Activated T-cell treated with anti-CD3 and anti-CD28 coated beads for 1 hour (primary cell): ENCODE results near the gene SPINK7.
"Not testable (repeated sequence)": the region's sequence is repeated elsewhere in the genome, so short reads cannot be mapped to it uniquely, and the experiment has no call there.

Experiments
- DNase-seq: peaks from one replicate; pipeline ENCODE4 v3.0.0-alpha.2; 2020; ENCODE audit warnings: low read depth

The SPINK7 gene

GRCh38 chr5:148312153-148312552, at the start of gene SPINK7:
SPINK7 (plus strand) TSS chr5:148312423; CDS start chr5:148312484, 61 bp downstream.
- no peak for DNase-seq

DNA sequence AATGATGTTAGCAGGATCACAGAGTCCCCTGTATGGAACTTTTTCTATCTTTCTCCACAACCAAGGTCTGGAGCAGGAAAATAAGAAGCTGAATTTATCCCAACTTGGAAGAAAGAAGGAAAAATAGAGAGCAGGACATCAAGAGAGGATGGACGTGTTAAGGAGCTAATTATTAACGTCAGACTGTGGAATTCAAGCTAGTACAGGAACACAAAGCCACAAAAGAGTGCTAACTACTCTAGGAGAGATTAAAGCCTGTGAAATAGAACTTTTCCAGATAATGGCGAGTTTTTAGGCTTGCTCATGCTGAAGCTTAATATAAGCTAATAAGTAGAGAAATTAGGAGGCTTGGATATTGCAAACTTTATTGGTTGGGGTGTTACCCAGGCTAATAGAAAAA, 44.3 kb upstream of the SPINK7 start:
- DNase-seq = no peak

DNA sequence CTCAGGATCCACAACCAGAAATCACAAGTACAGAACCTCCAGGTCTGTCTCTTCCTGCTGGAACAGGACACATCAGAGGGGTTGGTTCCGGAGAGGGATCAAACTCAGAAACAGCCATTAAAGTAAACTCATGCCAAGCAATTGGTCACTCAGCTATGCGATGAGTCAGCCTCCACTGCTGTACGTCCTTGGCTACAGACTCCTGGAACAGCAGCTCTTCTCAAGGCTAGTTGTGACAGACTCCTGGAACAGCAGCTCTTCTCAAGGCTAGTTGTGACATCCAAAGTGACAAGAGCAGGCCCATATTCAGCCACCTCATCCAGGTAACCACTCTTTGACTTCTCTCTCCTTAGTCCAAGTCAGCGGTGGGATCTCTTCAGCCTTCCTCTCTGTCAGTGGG, 43.7 kb upstream of the SPINK7 start, which contains the start of gene SPINK13:
Gene SPINK13, plus strand, starts transcription at position 229 of the 400 bp plus-strand sequence. CDS start 1,279 bp downstream, outside the sequence.
- no peak for DNase-seq

DNA sequence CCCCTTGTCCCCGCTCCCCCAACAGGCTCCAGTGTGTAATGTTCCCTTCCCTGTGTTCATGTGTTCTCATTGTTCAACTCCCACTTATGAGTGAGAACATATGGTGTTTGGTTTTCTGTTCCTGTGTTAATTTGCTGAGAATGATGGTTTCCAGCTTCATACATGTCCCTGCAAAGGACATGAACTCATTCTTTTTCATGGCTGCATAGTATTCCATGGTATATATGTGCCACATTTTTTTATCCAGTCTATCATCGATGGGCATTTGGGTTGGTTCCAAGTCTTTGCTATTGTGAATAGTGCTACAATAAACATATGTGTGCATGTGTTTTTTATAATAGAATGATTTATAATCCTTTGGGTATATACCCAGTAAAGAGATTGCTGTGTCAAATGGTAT, 37.1 kb upstream of the SPINK7 start:
- DNase-seq = not testable (repeated sequence)

DNA sequence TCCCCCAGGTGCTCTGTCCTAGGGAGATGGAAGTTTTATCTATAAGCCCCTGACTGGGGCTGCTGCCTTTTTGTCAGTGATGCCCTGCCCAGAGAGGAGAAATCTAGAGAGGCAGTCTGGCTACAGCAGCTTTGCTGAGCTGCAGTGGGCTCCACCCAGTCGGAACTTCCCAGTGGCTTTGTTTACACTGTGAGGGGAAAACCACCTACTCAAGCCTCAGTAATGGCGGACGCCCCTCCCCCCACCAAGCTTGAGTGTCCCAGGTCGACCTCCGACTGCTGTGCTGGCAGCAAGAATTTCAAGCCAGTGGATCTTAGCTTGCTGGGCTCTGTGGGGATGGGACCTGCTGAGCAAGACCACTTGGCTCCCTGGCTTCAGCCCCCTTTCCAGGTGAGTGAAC, 31.3 kb upstream of the SPINK7 start:
- not testable (repeated sequence) for DNase-seq

- DNase-seq = not testable (repeated sequence)
These were observed 30.9 kb upstream of the SPINK7 start for GRCh38 chr5:148281336-148281735.

GRCh38 chr5:148290271-148291195, 21.7 kb upstream of the SPINK7 start:
- no peak for DNase-seq

DNA sequence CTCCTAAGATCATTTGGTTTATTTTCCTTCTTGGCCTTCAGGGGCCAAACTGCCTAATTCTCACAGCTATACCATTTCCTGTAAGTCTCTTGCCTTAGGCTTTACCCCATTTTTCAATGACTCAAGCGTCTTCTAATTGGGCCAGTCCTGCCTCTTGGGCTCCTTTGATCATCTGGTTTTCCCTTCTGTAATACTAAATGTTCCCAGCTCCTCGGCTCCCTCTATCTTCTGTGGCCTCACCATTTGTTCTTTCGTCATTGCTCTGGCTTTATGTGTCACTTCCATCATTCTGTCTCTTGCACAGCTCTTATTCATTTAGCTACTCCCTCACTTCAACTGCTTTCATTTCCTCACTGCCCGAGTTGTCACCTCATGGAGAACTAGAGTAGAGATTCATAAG, 14.5 kb upstream of the SPINK7 start:
- DNase-seq = no peak

GRCh38 chr5:148306446-148306845, 5.8 kb upstream of the SPINK7 start:
- DNase-seq = no peak

- DNase-seq = no peak
These were observed 3.2 kb upstream of the SPINK7 start for GRCh38 chr5:148309019-148309418.

- no peak for DNase-seq
These were observed 2.5 kb upstream of the SPINK7 start for GRCh38 chr5:148309746-148310145.

DNA sequence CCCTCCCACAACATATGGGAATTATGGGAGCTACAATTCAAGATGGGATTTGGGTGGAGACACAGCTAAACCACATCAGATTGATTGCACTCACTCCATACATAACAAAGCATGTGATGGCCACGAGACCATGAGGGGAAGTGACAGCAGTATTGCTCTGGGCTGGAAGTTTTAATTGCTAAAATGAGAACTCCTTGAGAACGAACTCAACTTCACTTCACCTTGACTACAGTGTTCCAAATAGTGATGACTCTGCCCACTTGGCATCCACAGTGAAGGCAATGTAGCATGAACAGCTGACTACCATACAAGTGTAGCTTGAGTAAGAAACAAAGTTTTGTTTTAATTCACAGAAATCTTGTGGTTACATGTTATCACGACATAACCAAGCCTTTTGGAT, 739 bp upstream of the SPINK7 start:
- DNase-seq = no peak

- DNase-seq = no peak
These were observed 2.0 kb downstream of the SPINK7 start for GRCh38 chr5:148314187-148314586.

GRCh38 chr5:148314731-148315130, 2.5 kb downstream of the SPINK7 start:
- DNase-seq = no peak

DNA sequence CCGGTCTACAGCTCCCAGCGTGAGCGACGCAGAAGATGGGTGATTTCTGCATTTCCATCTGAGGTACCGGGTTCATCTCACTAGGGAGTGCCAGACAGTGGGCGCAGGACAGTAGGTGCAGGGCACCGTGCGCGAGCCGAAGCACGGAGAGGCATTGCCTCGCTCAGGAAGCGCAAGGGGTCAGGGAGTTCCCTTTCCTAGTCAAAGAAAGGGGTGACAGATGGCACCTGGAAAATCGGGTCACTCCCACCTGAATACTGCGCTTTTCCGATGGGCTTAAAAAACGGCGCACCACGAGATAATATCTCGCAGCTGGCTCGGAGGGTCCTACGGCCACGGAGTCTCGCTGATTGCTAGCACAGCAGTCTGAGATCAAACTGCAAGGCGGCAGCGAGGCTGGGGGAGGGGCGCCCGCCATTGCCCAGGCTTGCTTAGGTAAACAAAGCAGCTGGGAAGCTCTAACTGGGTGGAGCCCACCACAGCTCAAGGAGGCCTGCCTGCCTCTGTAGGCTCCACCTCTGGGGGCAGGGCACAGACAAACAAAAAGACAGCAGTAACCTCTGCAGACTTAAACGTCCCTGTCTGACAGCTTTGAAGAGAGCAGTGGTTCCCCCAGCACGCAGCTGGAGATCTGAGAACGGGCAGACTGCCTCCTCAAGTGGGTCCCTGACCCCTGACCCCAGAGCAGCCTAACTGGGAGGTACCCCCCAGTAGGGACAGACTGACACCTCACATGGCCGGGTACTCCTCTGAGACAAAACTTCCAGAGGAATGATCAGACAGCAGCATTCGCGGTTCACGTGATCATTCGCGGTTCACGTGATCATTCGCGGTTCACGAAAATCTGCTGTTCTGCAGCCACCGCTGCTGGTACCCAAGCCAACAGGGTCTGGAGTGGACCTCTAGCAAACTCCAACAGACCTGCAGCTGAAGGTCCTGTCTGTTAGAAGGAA, 8.1 kb downstream of the SPINK7 start:
- not testable (repeated sequence) for DNase-seq

GRCh38 chr5:148333262-148333849, 21.1 kb downstream of the SPINK7 start:
- DNase-seq = no peak

DNA sequence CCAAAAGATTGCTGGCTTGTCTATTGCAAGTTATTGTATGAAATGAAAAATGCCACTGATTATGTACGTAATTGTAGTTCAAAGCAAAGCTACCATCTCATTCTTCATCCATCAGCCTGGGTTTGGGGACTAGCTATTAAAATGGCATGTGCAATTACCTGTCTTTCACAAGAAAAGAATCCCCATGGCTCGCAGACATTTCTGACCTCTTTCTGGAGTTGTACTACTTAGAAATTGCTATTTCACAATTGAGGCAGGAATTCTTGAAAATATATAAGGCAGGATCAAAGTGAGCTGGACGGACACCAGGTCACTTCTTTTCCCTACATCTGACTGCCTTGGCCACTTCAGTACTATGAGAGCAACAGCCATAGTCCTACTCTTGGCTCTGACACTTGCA, 23.0 kb downstream of the SPINK7 start, which contains the start of gene SPINK9:
Gene SPINK9, plus strand, starts transcription at position 301 of the 400 bp plus-strand sequence. Its CDS starts 55 bp downstream, at position 356.
- no peak for DNase-seq

DNA sequence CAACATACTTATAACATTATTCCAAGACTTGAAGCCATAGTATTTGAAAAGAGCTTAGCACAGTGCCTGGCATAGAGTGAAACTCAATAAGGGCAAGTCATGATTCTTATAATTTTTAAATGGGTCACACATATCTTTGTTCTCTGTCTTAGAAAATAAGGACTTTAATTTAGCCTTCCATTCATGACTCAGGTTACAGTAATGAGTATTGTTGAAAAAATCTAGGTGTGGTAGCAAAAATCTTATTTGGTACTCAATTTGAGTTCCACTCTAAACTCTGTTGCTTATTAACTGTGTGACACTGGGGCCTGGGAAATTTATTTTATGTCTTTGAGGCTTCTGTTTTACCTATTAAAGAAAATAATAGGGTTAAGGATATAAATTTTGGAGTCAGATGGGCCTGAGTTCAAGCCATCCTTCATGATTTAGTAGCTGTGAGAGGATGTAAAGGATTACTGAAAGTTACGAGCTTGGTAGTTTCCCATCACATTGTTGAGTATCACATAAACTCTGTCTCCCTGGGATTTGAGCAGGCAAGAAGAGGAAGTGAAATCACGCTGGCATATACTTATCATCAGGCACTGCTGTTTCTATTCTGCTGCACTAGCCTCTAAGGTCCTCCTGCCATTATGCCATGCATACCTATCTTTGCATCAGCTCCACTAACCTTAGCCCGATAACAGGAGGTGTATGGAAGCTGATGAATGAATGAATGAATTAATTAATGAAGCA, 24.6 kb downstream of the SPINK7 start:
- DNase-seq = no peak

GRCh38 chr5:148342371-148343045, 30.3 kb downstream of the SPINK7 start:
- DNase-seq = no peak

- DNase-seq = no peak
These were observed 30.8 kb downstream of the SPINK7 start for GRCh38 chr5:148343046-148343407.
